ENCODE data around the gene KCNMA1.

KCNMA1 gene

GRCh38 chr10:77513781-77514331 lies 123.8 kb downstream of the KCNMA1 start:
- no peak for TF ChIP-seq CTCF (IDR thresholded peaks at IDR 0.05; ENCODE audit: control insufficient read depth, insufficient read depth, low read depth, low read length, missing control alignments)
- DNase-seq (ENCODE audit: low read depth): no peak
- H3K4me3 ChIP-seq (ENCODE audit: control insufficient read depth, low read depth, low read length): no peak overlapping the region

DNA sequence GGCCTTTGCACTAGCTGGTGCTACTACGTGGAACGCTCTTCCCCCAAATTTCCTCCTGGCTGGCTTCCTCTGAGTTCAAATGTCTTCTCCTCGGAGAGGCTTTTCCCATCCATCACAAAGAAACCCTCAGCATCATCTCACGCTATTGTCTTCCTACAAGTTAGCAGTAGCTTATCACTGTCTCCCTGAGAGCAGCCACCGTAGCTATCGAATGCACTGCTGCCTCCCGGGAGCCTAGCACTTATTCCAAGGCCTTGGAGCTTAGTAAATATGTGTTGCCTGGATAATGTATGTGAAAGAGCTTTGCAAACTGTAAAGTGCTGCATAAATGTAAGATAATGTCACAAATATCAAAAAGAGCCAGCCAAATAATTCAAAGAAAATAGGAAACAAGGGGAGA lies 124.4 kb downstream of the KCNMA1 start:
- H3K4me3 ChIP-seq (ENCODE audit: control insufficient read depth, low read depth, low read length): no peak overlapping the region
- DNase-seq (ENCODE audit: low read depth): no peak
- no peak for TF ChIP-seq CTCF (IDR thresholded peaks at IDR 0.05; ENCODE audit: control insufficient read depth, insufficient read depth, low read depth, low read length, missing control alignments)

GRCh38 chr10:77512219-77512578 lies 125.4 kb downstream of the KCNMA1 start:
- DNase-seq (ENCODE audit: low read depth): no peak
- no peak for TF ChIP-seq CTCF (IDR thresholded peaks at IDR 0.05; ENCODE audit: control insufficient read depth, insufficient read depth, low read depth, low read length, missing control alignments)
- H3K4me3 ChIP-seq (ENCODE audit: control insufficient read depth, low read depth, low read length): no peak overlapping the region

- TF ChIP-seq CTCF (IDR thresholded peaks at IDR 0.05; ENCODE audit: control insufficient read depth, insufficient read depth, low read depth, low read length, missing control alignments): no peak
- H3K4me3 ChIP-seq (ENCODE audit: control insufficient read depth, low read depth, low read length): no peak overlapping the region
- no peak for DNase-seq (ENCODE audit: low read depth)
Observed at GRCh38 chr10:77511498-77512218, 126.0 kb downstream of the KCNMA1 start.

GRCh38 chr10:77510695-77511094 lies 126.9 kb downstream of the KCNMA1 start:
- H3K4me3 ChIP-seq (ENCODE audit: control insufficient read depth, low read depth, low read length): no peak overlapping the region
- no peak for TF ChIP-seq CTCF (IDR thresholded peaks at IDR 0.05; ENCODE audit: control insufficient read depth, insufficient read depth, low read depth, low read length, missing control alignments)
- no peak for DNase-seq (ENCODE audit: low read depth)

GRCh38 chr10:77510294-77510693 lies 127.3 kb downstream of the KCNMA1 start:
- no peak for TF ChIP-seq CTCF (IDR thresholded peaks at IDR 0.05; ENCODE audit: control insufficient read depth, insufficient read depth, low read depth, low read length, missing control alignments)

More at GRCh38 chr10:77510294-77510693, 127.3 kb downstream of the KCNMA1 start:
- H3K4me3 ChIP-seq (ENCODE audit: control insufficient read depth, low read depth, low read length): no peak overlapping the region
- DNase-seq (ENCODE audit: low read depth): no peak
